Endothelial cell (in vitro differentiated cells): ENCODE data around the gene C1GALT1C1L. TPM values are rescaled to one million over a fixed set of nuclear protein-coding genes. Genes with fewer than 3 reads are reported as not detected.

ENCODE experiments used
- DNase-seq: peaks from one replicate; pipeline ENCODE4 v3.0.0; 2021; ENCODE audit warnings: low spot score
- H3K27ac Mint-ChIP-seq: one replicate; pipeline ENCODE4 v1.8.0; 2021; ENCODE audit warnings: mixed read lengths, inconsistent platforms; ENCODE audit not compliant: unreplicated experiment
- H3K27me3 Mint-ChIP-seq: one replicate; pipeline ENCODE4 v1.8.0; 2021; ENCODE audit warnings: mild to moderate bottlenecking, moderate library complexity, mixed read lengths, inconsistent platforms; ENCODE audit not compliant: unreplicated experiment
- H3K36me3 Mint-ChIP-seq: one replicate; pipeline ENCODE4 v1.8.0; 2021; ENCODE audit warnings: mild to moderate bottlenecking, low read depth, mixed read lengths, inconsistent platforms; ENCODE audit not compliant: unreplicated experiment
- H3K4me1 Mint-ChIP-seq: one replicate; pipeline ENCODE4 v1.8.0; 2021; ENCODE audit warnings: mild to moderate bottlenecking, mixed read lengths, inconsistent platforms; ENCODE audit not compliant: unreplicated experiment
- H3K4me3 Mint-ChIP-seq: one replicate; pipeline ENCODE4 v1.8.0; 2021; ENCODE audit warnings: mild to moderate bottlenecking, mixed read lengths, inconsistent platforms; ENCODE audit not compliant: unreplicated experiment
- H3K9me3 Mint-ChIP-seq: one replicate; pipeline ENCODE4 v1.8.0; 2021; ENCODE audit warnings: mixed read lengths, inconsistent platforms; ENCODE audit not compliant: unreplicated experiment
- CTCF ChIP-seq: fragments of 200-600 bp; sonication (generic); IDR thresholded peaks from one replicate; pipeline ENCODE4 v1.5.0; 2021; ENCODE audit warnings: antibody characterized with exemption; ENCODE audit not compliant: unreplicated experiment
- total RNA-seq: library from RNA; stranded (reverse); fragmentation: NEBNext Ultra II Directional; extraction: Animal tissue kit (Norgen Biotek cat#: 25700); gene quantifications from one replicate; pipeline ENCODE4 v1.2.1, GENCODE V29; 2021; ENCODE audit not compliant: unreplicated experiment

The C1GALT1C1L gene
- total RNA-seq, 1 donor from 2014 or later = 0.31 TPM

GRCh38 chr2:43717322-43717721 lies 41.1 kb upstream of the C1GALT1C1L start:
- H3K36me3 Mint-ChIP-seq = no peaks in the 10 kb centered on the region
- no peak for DNase-seq
- H3K27ac Mint-ChIP-seq = no peak overlapping the region
- H3K4me1 Mint-ChIP-seq = peaks cover 8% of the 10 kb centered on the region
- no peaks in the 10 kb centered on the region for H3K9me3 Mint-ChIP-seq
- no peaks in the 10 kb centered on the region for H3K27me3 Mint-ChIP-seq
- no peak for TF ChIP-seq CTCF
- no peak overlapping the region for H3K4me3 Mint-ChIP-seq

GRCh38 chr2:43715300-43716098 lies 39.3 kb upstream of the C1GALT1C1L start:
- no peak for DNase-seq
- no peak overlapping the region for H3K4me3 Mint-ChIP-seq
- TF ChIP-seq CTCF = no peak
- H3K4me1 Mint-ChIP-seq = peaks cover 8% of the 10 kb centered on the region
- no peaks in the 10 kb centered on the region for H3K9me3 Mint-ChIP-seq
- no peaks in the 10 kb centered on the region for H3K36me3 Mint-ChIP-seq
- H3K27me3 Mint-ChIP-seq = no peaks in the 10 kb centered on the region
- no peak overlapping the region for H3K27ac Mint-ChIP-seq

GRCh38 chr2:43714164-43714563 lies 37.9 kb upstream of the C1GALT1C1L start:
- Mint-ChIP-seq H3K4me3 (no peak overlapping the region), H3K4me1 (peaks cover 8% of the 10 kb centered on the region), H3K36me3 (no peaks in the 10 kb centered on the region), H3K9me3 (no peaks in the 10 kb centered on the region), H3K27me3 (no peaks in the 10 kb centered on the region), H3K27ac (no peak overlapping the region)
- TF ChIP-seq CTCF = no peak
- no peak for DNase-seq

GRCh38 chr2:43710866-43711265 lies 34.6 kb upstream of the C1GALT1C1L start:
- Mint-ChIP-seq H3K36me3 (no peaks in the 10 kb centered on the region), H3K4me3 (no peak overlapping the region), H3K27me3 (peaks cover 2% of the 10 kb centered on the region), H3K9me3 (no peaks in the 10 kb centered on the region), H3K4me1 (peaks cover 8% of the 10 kb centered on the region), H3K27ac (no peak overlapping the region)
- no peak for DNase-seq
- TF ChIP-seq CTCF = no peak

- no peak for TF ChIP-seq CTCF
- H3K4me1 Mint-ChIP-seq = no peaks in the 10 kb centered on the region
- H3K4me3 Mint-ChIP-seq = no peak overlapping the region
- peaks cover 2% of the 10 kb centered on the region for H3K27me3 Mint-ChIP-seq
- H3K27ac Mint-ChIP-seq = no peak overlapping the region
- H3K36me3 Mint-ChIP-seq = no peaks in the 10 kb centered on the region
- DNase-seq = no peak
- H3K9me3 Mint-ChIP-seq = no peaks in the 10 kb centered on the region
These were observed 32.7 kb upstream of the C1GALT1C1L start for GRCh38 chr2:43708891-43709290.
